GM19452 (cell line): Measurements from ENCODE around the gene KDM8.

Experiments
- ATAC-seq: cut with Tn5 transposase; IDR thresholded peaks from one replicate; pipeline ENCODE4 v1.9.1; 2021; ENCODE audit not compliant: unreplicated experiment

The KDM8 gene

DNA sequence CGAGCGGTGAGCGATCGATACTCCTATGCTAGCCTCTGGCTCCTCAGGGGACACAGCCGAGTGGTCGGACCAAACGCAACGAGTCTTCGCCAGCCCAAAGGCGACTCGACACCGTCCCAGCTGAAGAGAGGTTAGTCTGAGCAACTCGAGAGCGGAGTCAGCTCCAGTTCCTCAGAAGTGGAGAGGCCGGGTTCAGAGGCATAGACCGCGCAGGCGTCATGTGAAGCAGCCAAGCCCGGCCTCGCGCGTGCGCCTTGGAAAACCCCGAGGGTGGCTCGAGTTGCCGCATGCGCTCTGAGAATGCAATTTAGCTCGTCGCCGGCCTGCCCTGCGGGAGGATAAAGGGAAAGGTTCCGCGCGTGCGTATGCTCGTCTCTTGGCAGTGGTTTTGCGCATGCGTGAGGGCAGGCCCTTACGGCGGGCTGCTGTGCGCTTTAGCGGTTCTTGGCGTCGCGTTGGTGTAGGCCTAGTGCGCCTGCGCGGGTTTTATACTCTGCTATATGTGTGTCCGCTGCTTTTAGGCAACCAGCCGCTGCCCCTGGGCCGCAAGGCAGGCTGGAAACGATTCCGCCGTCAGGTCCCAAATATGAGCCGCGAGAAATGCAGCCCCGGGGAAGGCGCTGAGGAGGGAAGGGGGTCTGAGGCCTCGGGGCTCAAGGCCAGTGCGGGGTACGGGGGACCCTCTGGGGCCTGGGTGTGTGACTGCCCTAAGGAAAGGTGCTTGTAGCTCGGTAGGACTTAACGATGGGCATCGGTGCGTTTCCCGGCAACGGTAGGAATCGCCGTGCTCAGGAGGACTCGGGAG, at the start of gene KDM8:
Gene KDM8 (plus strand): TSS at position 20 of the 805 bp plus-strand sequence. CDS start 6,598 bp downstream, outside the sequence.
- ATAC-seq, result peak; percentile 80

DNA sequence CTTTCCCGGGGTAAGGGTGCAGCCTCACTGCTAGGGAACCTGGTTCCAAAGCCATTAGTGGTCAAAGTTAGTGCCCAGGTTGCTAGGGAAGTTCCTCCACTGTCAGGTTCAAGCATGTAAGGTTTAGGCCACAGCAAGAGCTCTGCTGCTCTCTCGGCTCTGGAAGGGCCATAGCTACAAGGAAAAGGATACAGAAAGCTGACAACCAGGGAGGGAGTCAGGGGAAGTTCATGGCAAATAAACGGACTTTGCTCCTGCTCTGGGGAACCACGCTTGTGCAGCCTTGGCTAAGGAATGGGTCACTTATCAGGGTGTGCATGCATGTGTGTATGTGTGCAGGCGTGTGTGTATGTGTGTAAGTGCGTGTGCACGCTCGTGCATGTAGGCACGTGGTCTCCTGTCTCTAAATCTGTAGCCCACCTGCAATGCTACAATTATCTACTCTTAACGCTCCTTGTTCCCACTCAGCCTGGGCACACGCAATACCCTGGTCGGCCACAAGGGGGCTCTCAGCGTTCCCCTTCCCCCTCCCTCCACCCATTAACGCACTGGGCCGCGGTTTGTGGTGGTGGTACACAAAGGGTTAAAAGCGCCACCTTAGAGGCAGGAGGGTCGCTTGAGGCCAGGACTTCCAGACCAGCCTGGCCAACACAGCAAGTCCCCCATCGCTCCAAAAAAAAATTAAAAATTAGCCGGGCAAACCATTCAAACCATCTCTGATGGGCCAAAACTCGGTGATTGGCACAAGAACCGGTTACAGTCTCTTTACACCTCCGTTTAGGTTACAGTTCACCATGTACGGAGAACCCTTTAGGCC, 48.4 kb upstream of the KDM8 start:
- ATAC-seq, result no peak

DNA sequence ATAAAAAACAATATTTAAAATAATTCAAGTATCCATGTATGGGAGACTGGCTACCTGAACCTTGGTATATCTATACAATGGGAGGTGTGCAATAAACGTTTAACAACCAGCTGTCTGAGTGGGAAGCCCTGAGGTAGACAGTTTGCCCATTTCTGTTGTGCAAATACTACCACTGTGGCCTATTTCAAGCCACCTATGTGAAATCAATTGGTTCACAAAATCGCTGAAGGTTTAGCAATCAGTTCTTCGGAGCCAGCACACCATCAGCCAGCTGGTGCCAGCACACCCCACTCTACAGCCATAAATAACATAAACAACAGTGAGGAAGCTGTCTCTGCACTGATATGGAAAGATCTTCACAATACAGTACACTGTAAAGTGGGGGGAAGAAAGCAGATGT, 46.7 kb upstream of the KDM8 start:
- ATAC-seq, result no peak

DNA sequence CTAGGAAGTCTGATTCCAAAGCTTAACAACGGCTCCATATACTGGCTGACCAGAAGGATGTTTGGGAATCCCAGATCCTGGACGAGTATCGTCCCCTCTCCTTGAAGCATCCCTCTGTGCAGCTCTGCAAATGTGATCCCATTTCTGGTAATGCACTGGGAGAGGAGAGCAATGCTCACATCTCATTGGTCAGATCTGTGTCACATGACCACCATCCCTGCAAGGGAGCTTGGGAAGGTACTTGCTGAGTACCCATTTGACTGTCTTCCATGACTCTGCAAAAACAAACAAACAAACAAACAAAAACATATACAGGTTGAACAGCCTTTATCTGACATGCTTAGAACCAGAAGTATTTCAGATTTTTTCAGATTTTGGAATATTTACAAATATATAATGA, 41.9 kb upstream of the KDM8 start:
- ATAC-seq, result no peak

DNA sequence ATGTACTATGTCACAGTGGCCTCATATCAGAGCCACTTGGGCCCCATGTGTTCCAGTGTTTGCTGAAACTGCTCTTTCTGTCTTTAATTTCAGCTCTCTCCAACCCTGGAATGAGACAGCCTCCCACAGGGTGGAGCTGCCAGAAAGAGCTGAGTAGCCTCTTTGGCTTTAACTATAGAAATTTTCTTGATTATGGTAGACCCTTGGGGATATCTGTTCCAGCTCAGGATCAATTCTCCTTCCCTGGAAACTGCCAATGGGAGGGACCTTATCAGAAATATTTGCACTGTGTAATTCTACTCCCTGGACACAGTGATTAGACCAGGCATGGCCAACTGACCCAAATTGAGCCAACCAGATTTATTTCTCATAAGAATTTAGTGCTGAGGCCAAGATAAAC, 39.0 kb upstream of the KDM8 start:
- ATAC-seq, result no peak

DNA sequence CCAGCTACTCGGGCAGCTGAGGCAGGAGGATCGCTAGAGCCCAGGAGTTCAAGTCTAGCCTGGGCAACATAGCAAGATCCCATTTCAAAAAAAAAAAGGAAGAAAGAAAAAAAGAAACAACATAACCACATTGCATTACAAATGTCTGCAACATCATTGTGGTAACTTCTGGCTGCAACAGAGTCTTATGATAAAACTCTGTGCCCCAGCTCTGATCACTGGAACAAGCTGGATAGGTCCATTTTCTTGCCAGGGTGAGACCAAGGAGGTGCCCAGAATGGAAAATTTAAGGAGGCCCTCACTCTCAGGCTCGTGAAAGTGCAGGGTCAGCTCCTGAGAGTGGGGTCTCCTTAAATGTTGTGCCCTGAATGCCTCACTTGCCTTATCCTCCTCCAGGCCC, 37.8 kb upstream of the KDM8 start:
- no peak for ATAC-seq

DNA sequence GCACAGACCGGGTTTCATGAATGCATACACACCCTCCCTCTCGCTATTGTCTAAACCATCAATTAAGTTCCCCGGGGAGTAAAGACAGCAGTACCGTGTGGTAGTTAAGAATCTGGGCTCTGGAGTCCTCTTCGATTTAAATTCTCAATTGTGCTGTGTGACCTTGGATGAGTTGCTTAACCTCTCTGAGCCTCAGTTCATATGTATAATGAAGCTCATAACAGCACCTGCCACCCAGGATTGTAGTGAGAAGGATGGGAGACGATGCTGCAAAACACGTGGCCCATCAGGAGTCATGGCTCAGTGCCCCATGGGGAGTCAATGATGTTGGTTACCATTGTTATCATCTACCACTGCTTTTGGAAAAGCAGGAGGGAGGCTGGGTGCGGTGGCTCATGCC, 34.5 kb upstream of the KDM8 start:
- ATAC-seq, result no peak

DNA sequence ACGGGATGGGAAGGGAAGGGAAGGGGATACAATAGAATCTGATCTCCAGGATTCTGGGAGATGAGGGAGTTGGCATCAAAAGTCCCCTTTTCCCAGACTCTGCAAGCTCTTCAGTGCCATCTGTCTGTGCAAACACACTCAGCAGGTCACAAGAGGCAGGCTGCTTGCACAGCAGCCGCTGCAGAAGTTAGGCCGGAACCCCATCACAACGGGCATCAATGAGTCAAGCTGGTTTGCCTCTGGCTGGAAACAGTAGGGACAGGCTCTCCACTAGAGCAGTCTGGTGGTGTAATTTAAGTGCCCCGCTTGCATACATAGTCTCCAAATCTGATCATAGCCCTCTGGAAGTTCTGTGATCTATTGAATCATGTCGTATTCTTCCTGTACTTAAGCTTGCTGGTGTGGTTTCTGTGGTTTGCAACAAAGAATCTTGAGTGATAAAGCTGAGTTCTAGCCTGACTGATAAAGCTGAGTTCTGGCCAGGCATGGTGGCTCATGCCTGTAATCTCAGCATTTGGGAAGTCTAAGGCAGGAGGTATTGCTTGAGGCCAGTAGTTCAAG, 33.7 kb upstream of the KDM8 start:
- no peak for ATAC-seq

DNA sequence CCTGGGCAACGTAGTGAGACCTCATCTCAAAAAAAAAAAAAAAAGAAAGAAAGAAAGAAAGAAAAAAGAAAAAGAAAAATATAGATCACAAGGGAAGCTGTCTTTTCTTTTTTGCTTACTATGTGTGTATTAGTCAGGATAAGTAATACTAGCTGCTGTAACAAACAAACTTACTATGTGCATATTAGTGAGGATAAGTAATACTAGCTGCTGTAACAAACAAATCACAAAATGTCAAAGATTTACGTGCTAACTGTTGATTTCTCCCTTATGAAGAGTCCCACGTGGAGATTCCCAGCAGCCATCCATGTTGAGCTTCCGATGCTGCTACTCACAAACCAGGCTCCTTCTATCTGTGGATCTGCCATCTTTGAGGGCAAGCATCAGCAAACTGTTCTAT, 31.7 kb upstream of the KDM8 start:
- no peak for ATAC-seq

DNA sequence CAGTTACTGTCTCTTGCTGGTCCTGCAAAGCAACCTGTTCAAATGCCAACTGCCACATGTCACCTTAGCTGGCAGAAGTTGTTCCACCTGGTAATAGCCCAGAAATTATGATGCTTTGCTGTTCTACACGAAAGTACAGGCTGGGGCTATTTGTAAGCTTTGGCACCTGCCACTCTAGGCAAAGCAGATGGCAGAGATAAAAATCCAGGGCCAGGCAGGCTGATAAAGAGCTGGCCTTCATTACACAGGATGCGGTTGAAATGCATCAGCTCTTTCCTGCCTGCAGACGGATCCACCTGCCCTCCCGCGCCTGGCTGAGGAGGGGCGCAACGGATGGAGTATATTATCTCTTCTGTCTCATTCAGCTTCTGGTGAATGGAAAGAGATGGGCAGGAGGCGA, 29.3 kb upstream of the KDM8 start:
- ATAC-seq, result no peak

DNA sequence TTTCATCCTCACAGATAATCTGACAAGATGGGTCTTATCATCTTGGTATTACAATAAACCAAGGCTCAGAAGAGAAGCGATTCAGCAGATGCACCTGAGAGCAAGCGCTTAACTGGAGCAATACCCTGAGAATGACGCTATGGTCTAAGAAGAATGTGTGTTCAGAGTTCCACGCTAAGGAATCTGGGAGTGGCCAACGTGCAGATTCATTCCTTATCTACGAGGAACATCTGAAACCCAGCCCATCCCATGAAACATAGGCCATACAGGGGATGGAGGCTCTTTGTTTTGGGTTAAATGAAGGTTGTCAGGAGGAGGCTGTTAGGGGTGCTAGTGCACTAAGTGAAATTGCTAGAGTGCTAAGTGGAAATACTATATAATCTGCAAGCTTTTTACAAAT, 28.5 kb upstream of the KDM8 start:
- no peak for ATAC-seq

DNA sequence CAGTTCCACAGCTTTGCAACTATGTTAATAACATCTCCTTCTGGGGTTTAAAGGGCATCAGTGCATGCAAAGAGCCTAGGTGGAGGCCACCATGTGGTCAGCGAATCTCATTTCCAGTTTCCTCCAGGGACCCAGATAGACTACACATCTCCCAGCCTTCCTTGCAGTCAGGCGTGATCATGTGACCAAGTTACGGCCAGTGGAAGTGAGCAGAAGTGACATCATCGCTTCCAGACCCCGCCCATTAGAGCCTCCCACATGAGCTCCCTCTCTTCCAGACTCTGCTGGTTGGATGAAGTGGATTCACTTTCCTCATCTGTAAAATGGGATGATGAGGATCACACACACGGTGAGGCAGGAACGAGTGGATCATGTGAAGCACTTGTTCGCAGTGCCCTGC, 27.4 kb upstream of the KDM8 start:
- no peak for ATAC-seq

DNA sequence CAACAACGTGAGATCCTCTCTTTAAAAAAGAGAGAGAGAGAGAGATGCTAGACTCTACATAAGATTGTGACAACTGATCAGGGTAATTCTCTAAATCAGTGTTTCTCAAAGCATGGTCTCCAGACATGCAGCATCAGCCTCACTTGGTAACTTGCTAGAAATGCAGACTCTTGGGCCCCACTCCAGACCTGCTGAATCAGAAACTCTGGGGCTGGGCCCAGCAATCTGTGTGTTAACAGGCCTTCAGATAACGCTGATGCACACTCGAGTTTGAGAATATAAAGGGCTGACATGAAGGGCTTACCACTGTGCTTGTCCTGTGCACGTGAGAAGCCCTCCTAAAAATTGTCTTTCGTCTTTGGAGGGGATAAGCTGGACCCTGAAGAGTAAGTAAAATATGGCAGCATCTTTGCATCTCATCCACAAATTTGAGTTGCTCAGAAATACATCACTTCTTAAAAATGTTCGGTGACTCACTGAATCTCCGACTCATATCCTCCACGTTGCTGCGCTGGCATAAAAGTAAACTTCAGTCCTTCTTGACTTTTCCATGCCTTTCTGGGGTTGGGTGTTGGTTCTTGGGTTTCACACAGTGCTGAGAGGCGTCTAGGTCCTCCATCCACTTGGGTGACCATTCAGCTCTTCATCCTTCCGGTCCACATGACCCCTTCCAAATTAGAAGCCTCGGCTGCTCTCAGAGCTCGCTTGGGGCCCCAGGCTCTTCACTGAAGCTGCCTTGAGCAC, 26.1 kb upstream of the KDM8 start:
- no peak for ATAC-seq

DNA sequence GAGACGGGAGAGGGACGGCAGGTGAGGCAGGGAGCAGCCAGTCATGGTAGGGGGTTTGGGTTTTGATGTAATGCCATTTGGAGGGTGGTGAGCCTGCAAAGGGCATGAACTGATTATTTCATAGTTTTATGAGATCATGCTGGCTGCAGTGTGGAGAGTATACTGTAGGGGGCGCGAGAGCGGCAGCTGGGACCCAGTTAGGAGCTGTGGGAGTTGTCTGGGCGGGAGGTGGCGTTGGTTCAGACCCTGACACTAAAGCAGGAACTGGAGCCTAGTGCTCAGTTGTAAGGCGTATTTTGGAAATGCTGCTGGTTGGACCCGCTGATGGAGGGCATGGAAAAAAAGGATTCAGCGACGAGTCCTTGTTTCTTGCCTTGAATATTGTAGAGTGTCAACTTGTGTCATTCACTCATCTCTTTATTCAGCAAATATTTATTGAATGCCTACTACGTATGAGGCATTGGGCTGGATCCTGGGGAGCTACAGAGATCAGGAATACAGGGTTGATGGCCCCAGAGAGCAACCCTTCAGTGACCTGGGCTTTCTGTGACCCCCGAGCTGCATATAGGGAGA, 23.7 kb upstream of the KDM8 start:
- ATAC-seq, result no peak

DNA sequence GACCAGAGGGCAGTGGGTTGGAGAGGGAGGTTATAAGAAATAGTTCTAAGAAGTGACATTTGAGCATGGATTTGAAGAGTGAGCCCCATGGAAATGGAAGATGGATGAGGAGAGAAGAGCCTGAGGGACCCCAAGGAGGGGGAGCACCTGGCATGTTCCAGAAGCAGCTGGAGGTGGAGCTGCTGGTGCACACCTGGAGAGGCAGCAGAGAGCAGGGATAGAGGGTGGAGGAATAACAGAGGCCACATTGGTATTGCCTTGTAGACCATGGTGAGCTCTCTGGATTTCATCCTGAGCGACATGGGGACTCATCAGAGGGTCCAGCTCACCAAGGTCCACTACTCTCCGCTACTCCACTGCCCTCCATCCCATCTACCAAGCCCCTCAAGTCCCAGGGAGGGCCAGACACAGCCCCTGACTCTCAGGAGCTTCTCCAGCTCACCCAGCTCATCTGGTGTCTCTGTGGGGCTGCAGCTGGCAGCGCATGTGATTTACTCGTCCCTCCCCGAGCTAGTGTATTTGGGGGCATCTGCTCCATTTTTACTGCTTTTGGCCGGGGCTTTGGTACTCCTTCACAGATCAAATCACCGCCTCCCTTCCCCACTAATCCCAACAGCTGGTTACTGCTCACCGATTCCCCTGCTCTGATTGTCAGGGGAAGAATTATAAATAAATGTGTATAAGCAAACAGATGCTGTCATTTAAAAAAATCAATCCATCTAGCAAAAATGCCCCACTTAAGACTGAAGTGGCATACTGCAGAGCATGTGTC, 22.1 kb upstream of the KDM8 start:
- ATAC-seq, result no peak

DNA sequence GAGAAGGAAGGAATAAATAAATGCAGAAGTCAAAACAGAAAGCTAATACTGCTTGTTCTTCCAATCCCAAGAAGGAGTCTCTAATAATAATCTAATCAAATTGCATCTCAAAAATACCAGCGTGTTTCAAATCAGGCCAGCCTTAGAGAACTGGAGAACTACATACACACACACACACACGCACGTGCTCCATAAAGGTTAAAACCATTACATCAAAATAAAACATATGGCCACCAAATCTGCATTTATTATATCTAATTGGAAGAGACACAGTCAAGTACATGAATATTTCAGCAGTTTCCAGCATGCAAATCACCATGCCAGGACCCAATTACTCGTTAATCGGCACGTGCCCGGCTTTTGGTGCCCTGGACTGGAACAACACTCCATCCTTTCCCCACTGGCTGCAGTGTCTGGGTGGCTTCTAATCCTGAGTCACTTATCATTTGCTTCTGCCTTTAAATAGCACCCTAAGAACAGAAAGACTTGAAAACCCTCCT, 20.4 kb upstream of the KDM8 start:
- no peak for ATAC-seq

DNA sequence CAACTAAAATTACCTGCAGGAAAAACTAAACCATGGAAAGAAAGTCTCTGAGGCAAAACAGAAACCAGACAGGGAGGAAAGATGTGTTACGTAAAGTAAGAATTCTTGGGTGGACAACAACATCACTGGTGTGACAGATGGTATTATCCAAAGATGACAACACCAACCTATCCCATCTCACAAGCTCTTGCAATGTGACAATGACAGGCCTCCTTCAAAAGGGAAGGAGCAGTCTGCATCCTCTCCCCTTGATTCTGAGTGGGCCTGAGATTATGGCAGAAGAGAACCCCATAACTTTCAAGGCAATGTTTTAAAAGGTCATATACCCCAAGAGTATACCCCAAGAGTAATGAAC, 17.6 kb upstream of the KDM8 start:
- ATAC-seq, result no peak

DNA sequence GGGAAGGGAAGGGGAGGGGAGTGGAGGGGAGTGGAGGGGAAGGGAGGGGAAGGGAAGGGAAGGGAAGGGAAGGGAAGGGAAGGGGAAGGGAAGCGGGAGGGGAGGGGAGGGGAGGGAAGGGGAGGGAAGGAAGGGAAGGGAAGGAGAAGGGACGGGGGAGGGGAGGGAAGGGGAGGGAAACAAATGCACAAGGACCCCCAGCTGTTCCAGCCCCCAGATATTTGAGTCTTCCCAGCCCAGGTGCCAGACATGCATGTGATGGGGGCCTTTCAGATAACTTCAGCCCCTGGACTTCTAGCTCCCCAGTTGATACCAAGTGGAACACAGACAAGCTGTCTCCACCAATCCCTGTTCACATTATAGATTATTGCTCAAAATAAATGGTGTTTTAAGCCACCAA, 14.7 kb upstream of the KDM8 start:
- ATAC-seq, result no peak

DNA sequence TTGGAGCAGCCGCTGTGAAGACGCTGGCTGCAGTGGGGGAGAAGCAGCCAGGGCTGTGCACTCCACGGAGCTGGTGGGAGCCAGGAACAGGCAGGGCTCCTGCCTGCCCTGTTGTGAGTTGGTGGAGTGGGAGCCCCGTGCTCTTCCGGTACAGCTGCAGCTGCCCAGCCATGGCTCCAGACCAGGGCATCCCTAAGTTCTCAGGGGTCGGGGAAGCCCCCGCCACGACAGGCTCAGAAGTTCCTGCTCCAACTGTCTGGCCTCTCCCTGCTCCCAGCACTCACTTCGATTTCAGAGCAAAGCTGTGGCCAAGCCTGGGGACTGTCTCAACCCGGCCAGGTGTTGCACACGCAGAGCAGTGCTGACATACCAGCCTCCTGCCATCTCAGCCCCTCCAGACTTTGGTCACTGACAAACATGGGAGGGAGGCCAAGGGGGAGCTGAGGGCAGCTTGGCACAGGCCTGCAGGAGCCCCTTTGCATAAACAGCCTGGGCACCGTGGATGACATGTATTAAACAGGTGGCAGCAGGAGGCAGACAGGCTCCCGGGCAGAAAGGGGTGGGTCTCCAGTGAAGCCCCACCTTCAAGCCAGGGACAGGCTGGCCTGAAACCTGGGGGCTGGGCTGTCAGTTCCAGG, 13.9 kb upstream of the KDM8 start:
- ATAC-seq, result no peak
